RWPE1 (cell line): ENCODE measurements around the gene MCM3AP.

Experiments
- CTCF ChIA-PET: fragments of 350-600 bp; sonication (Branson Sonifier 250); formaldehyde crosslinking; extraction: SDS; loops from one replicate; lab custom pipeline; 2021; lab: Yijun Ruan, JAX
- POLR2A ChIA-PET: fragments of 400-600 bp; formaldehyde crosslinking; extraction: SDS; loops from one replicate; lab custom pipeline; 2020; ENCODE audit warnings: antibody characterized with exemption; ENCODE audit not compliant: low non-redundant PET; lab: Yijun Ruan, JAX
- DNase-seq: peaks from one replicate; pipeline ENCODE4 v3.0.0; 2012; ENCODE audit warnings: low spot score
- H3K27ac ChIP-seq: fragments of 450-650 bp; 2 replicates; pipeline ENCODE4 v1.5.1; 2017
- CTCF ChIP-seq: fragments of 450-650 bp; conservative IDR thresholded peaks from 2 replicates; pipeline ENCODE4 v1.5.1; 2017; ENCODE audit warnings: low read depth, mild to moderate bottlenecking

The MCM3AP gene

GRCh38 chr21:46195595-46196195, 89.7 kb downstream of the MCM3AP start:
- POLR2A ChIA-PET = no interaction called here
- peak overlapping the region; percentile 18 for H3K27ac ChIP-seq
- DNase-seq = no peak
- CTCF ChIA-PET = interaction anchor here (0.7 kb wide), 1 partner anchor 12 kb away, joined by 3 read pairs; no protein-coding TSS in a partner anchor
- TF ChIP-seq CTCF = no peak

GRCh38 chr21:46194374-46195334, 90.8 kb downstream of the MCM3AP start:
- H3K27ac ChIP-seq = peak overlapping the region; percentile 18
- TF ChIP-seq CTCF = no peak
- no peak for DNase-seq
- ChIA-PET CTCF (no interaction called here), POLR2A (no interaction called here)

- peak overlapping the region; percentile 18 for H3K27ac ChIP-seq
- POLR2A ChIA-PET = no interaction called here
- DNase-seq = no peak
- TF ChIP-seq CTCF = no peak
- CTCF ChIA-PET = no interaction called here
These were observed 91.5 kb downstream of the MCM3AP start for GRCh38 chr21:46193829-46194373.

GRCh38 chr21:46191686-46192575, 93.5 kb downstream of the MCM3AP start:
- peak overlapping the region; percentile 66 for H3K27ac ChIP-seq
- no peak for DNase-seq
- POLR2A ChIA-PET = no interaction called here
- CTCF ChIA-PET = no interaction called here
- no peak for TF ChIP-seq CTCF

GRCh38 chr21:46191257-46191685, 94.1 kb downstream of the MCM3AP start:
- no peak for TF ChIP-seq CTCF
- DNase-seq = peak; percentile 64
- CTCF ChIA-PET = no interaction called here
- POLR2A ChIA-PET = no interaction called here
- H3K27ac ChIP-seq = peak overlapping the region; percentile 66
